HUDEP-2 (cell line): ENCODE results near the gene SUSD3.
"Not testable (repeated sequence)": the region's sequence is repeated elsewhere in the genome, so short reads cannot be mapped to it uniquely, and the experiment has no call there.

Experiments used
- DNase-seq, 76 experiments: peaks; one replicate each; lab custom pipeline; 2025; ENCODE audit not compliant: unreplicated experiment in 76 of 76; lab: John Stamatoyannopoulos, UW

SUSD3 gene

DNA sequence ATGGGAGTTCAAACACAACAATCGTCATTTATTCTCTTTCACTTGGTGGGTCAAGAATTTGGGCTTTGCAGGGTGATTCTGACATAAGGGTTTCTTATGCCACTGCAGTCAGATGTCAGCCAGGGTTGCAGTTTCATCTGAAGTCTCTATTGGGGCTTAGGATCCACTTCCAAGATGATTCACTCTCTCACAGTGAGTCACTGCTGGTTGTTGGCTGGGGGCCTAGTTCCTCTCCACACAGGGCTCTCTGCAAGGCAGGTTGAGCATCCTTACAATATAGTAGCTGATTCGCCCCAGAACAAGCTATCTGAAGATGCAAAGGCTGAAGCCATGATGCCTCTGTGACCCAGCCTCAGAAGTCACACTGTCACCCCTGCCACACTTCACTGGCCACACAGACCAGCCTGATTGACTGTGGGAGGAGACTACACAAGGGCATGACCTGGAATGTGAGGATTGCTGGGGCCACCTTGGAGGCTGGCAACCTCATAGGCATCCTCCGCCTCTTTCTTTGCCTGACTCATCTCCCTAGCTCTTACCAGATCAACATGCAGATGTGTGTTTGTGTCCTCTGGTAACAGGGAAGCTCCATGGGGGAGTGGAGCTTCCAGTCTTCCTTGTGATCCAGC is 33.1 kb downstream of the SUSD3 start:
- peak in 14 of 76 experiments; percentile 0 to 50 (median 20) for DNase-seq

DNA sequence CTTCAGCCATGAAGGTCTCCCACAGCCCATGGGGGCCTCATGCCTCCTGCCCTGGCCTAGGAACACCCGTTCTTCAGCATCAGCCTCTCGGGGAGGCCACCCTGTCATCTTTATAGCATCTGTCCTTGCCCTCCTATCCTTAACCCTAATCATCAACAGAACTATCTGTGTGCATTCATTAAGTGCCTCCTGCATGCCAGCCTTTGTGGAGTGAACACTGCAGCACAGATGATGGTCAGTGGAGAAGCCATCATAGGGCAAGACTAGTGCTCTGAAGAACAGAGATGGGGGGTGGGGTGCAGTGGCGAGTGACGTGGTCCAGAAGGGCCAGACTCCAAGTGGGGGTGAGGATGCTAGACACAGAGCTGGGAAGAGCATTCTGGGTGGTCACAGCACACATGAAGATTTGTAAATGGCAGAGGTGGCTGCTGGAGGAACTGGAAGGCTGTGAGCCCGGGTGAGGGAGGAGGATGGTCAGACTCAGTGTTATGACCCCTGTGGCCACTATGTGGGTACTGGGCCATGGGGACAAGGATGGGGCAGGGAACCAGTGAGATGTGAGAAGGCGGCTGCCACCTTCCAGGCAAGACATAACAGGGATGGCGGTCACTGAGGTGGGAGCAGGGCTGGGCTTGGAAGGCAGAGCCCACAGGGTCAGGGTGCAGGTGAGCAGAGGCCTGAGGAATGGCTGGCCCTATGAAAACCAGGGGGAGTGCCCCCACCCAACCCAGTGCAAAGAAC is 33.9 kb downstream of the SUSD3 start:
- DNase-seq, result no peak

GRCh38 chr9:93093127-93093876 is 34.8 kb downstream of the SUSD3 start:
- peak in 13 of 76 experiments; percentile 1 to 43 (median 11) for DNase-seq

DNA sequence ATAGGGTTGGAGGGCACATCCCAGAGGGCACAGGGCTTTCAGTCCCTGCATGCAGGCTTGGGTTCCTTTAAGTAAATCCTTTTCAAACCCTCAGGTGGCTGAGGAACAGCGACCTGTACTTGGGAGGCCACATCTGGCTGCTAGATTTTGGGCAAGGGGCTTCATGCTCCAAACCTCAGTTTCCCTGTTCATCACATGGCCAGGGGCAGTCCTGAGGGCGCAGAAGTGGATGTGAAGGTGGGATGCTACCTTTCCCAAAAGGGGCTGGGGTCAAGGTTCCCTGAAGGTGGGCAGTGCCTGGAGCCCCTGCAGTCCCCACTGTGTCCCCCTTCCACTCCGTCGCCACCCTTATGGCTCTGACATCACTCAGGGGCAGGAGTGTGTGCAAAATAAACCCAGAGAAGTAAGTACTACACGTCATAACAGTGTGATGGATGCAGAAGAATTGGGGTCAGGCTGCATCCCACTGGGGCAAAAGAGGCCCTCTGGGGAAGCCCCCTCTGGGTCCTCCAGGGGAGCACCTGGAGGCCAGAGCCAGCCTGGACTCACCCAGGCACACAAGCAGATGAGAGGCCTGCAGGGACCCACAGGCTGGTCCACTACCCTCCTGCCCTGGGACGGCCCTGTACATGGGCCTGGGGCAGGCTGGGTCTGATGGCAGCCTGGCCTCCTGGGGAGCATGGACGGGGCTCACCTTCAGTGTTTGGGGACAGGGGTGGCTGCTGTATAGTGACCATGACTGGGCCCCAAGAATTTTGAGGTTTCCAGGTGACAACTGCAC is 35.6 kb downstream of the SUSD3 start:
- no peak for DNase-seq

GRCh38 chr9:93094658-93095204 is 36.2 kb downstream of the SUSD3 start:
- DNase-seq, result no peak

- DNase-seq, result peak; percentile 57 to 100 (median 99)
Measured at GRCh38 chr9:93095205-93096130, 37.0 kb downstream of the SUSD3 start.

GRCh38 chr9:93096131-93096802 is 37.8 kb downstream of the SUSD3 start, which contains the start of gene CARD19:
TSS of gene CARD19 (plus strand) at chr9:93096217. CDS start at chr9:93096346, 129 bp downstream.
- peak in 16 of 76 experiments; percentile 9 to 35 (median 23) for DNase-seq

- no peak for DNase-seq
Measured at GRCh38 chr9:93096811-93097382, 38.4 kb downstream of the SUSD3 start.

- DNase-seq, result no peak
Measured at GRCh38 chr9:93097511-93098201, 39.2 kb downstream of the SUSD3 start.

DNA sequence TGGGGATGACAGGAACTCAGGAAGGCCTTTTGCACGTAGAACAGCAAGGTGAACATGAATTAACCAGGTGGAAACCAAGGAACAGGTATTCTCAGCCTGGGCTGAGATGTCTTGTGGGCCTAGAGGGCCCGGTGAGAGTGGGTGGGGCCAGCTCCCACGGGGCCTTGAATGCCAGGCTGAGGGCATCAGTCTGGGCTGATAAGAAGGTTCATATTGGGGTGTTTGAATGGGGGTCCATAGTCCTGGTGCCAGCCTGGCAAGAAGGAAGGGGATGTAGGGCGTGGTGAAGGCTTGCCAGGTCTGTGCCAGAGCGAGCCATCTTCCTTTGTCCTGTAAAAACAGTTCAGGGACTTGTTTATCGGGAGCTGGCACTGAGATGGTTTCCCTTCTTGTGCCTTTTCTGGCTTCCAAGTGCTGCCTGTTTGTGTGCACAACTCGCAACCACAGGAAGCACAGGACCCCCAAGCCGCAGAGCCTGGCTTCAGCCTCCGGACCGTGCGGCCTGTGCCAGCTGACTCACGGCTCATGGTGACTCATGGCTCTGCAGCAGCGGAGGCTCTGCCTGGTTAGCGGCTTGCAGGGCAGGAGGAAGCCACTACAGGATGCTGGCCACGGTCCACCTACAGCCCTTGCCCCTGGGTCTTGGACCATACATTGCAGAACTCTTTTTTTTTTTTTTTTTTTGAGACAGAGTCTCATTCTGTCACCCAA is 39.9 kb downstream of the SUSD3 start:
- DNase-seq, result peak in 62 of 76 experiments; percentile 3 to 76 (median 46)

DNA sequence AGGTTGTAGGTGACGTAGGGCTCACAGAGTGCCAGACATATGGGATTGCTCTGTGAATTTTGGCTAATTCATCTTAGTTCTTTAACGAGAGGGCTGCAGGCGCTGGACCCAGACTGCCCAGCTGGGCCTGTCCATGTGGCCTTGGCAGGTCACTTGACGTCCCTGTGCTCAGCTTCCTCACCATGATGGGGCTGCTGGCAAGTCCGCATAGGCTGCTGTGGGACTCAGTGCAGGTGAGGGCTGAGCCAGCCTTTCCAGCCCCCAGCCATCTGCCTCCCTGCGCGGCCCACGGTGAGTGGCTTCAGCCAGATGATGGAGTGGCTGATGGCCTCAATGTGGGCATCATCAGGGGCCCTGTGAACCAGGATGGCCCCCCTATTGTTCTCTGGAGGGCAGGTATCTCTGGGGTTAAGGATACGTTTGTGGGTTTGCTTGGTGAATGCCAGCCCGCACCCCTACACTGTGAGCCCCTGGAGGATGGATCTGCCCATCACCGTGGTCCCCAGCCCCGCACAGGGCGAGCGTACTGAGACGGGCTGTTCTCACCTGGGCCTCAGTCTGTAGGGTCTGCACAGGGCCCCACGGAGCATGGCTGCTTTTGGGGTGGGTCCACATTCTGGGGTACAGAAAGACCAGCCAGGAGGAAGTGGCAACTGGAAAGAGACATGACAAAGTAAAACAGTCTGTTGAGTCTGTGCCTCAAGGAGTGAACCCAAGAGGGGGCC is 41.2 kb downstream of the SUSD3 start:
- DNase-seq, result no peak

- DNase-seq, result no peak
Measured at GRCh38 chr9:93100276-93100636, 41.8 kb downstream of the SUSD3 start.

DNA sequence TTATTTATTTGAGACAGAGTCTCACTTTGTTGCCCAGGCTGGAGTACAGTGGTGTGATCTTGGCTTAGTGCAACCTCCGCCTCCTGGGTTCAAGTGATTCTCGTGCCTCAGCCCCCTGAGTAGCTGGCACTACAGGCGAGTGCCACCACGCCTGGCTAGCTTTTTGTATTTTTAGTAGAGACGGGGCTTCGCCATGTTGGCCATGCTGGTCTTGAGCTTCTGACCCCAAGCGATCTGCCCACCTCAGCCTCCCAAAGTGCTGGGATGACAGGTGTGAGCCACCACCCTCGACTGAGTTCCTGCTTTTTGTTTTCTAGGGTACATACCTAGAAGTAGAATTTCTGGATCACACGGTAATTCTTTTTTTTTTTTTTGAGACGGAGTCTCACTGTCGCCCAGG is 42.6 kb downstream of the SUSD3 start:
- DNase-seq, result not testable (repeated sequence)

DNA sequence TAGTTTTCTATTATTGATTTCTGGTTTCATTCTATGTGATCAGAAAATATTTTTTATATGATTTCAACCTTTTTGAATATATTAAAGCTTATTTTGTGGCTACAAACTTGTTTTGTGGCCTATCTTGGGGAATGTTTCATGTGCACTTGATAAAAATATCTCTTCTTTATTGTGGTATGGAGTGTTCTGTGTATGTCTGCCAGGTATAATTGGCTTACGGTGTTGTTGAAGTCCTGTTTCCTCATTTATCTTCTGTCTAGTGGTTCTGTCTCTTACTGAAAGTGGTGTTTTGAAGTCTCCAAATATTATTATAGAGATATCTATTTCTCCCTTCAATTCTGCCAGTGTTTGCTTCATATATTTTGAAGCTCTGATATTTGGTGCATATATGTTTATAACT is 47.1 kb downstream of the SUSD3 start:
- no peak for DNase-seq

GRCh38 chr9:93107151-93107824 is 48.8 kb downstream of the SUSD3 start:
- DNase-seq, result no peak

DNA sequence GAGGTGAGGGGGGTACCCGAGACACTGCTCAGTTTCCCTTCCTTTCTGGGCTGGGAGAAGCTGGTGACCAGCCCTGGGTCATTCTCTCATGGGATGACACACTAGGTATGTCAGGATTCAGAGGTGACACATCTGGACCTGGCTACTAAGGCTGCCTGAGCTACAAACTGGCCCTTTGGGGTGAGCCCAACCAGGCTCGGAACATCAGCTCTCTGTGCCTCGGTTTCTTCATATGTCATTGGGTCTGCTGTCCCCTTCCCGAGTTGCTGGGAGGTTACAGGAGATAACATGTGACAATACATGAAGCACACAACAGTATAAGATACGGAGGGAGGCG is 49.3 kb downstream of the SUSD3 start:
- DNase-seq, result no peak
